Erythroblast (primary cell): ENCODE measurements around the gene OR51B2.

Experiments used
- GATA1 ChIP-seq: IDR thresholded peaks from 2 replicates; pipeline ENCODE4 v1.6.1; 2011; ENCODE audit warnings: low read depth, mild to moderate bottlenecking, control low read depth, low read length, moderate library complexity
- POLR2A ChIP-seq: IDR thresholded peaks from 2 replicates; pipeline ENCODE4 v1.6.1; 2011; ENCODE audit warnings: mild to moderate bottlenecking, low read length

DNA sequence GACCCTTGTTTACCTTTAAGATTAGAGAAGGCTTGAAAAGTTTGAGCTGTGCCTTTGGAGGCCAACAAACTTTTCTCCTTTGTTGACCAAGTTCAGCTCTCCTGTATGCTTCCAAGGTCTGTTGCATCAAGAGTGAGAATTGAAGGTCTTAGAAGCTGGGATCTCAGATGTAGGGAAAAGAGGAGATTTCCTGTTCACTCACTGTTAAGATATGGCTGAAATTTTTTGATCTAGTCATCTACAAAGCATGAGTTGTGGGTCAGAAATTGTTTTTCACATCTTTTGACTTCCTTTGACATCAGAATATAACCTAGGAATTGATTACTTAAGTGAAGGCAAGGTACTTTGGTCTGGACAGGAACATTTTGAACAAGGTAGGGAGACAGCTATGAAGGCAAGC, 34.4 kb downstream of the OR51B2 start:
- TF ChIP-seq POLR2A = no peak
- no peak for TF ChIP-seq GATA1
